HG03442 (cell line): ENCODE data around the gene CEP152.

Experiments used
- ATAC-seq: cut with Tn5 transposase; IDR thresholded peaks from one replicate; pipeline ENCODE4 v1.9.1; 2021; ENCODE audit warnings: mild to moderate bottlenecking, moderate library complexity; ENCODE audit not compliant: unreplicated experiment

The CEP152 gene

DNA sequence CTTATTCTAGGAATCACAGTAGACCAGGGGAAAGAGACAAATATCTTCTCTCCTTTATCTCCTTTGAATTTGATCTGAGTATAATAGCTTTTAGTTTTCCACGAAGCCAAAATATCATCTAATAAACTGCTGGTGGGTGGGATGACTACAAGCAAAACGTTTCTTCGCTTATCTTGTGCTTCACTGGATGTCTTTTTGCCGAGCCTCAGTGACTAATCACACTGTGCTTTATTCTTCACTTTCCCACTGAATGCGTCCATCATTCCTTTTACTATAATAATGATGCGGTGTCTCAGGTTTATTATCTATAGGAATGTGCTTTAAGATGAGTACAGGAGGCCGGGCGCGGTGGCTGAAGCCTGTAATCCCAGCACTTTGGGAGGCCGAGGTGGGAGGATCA, 32.5 kb downstream of the CEP152 start:
- no peak for ATAC-seq

DNA sequence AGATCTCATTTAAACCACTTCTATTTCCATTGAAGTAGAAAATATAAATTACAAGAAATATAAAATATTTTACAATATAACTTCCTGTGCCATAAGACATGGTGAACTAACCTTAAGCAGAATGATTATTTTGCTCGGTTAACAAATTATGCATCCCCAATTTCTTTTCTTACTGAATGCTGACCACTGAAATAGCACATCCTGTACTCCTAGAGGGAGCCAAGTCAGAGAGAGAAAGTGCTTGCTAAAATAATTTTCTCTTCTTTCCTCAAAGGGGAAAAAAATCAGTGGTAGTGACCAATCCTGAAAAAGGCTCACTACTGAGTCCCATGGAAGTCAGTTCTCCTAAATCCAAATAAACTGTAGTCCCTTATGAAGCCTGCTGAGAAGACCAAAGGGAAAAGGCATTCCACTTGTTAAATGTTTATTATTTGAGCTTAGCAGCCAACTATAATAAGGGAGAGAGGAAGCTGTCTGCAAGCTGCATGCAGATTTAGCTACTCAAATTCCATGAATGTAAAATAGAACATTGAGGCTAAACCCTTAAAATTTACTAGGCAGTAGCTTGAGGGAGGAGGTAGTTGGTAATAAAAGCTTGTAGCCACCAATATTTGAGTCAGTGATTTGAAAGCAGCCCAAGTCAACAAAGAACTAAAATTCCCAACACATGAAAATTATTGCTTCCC, 33.1 kb downstream of the CEP152 start:
- ATAC-seq = no peak

- no peak for ATAC-seq
These were observed 35.3 kb downstream of the CEP152 start for GRCh38 chr15:48775546-48775945.

DNA sequence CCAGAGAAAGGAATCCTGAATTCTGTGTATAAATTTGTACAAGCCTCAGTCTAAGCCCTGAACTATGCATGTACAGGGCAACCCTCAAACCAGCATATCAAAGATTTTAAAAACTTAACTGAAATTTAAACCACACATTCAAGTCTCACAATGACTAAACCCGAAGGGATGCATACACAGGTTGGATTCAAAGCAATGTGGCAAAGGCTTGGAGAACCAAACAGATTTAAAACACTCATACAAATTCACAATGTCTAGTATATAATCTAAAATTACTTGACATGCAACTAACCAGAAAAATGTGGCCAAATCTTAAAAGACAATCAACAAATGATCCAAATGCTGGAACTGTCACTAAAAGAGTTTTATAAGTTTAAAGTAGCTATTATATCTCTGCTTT, 36.4 kb downstream of the CEP152 start:
- no peak for ATAC-seq

GRCh38 chr15:48766196-48766595, 44.7 kb downstream of the CEP152 start:
- no peak for ATAC-seq

DNA sequence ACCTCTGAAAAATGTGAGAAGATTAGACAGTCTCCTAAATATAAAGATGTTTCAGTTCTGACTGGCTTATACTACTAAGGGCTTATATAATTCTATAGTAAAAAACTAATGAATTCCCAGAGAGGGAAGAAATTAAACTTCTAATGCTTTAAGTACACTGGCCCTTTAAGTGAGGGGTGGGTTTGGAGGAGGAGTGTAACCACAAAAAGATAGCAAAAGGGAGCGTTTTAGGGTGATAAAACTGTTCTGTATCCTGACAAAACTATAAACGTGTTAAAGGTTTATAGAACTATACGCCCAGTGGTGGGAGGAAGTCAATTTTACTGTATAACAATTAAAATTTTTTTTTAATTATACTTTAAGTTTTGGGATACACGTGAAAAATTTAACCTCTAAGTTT, 45.8 kb downstream of the CEP152 start:
- no peak for ATAC-seq

DNA sequence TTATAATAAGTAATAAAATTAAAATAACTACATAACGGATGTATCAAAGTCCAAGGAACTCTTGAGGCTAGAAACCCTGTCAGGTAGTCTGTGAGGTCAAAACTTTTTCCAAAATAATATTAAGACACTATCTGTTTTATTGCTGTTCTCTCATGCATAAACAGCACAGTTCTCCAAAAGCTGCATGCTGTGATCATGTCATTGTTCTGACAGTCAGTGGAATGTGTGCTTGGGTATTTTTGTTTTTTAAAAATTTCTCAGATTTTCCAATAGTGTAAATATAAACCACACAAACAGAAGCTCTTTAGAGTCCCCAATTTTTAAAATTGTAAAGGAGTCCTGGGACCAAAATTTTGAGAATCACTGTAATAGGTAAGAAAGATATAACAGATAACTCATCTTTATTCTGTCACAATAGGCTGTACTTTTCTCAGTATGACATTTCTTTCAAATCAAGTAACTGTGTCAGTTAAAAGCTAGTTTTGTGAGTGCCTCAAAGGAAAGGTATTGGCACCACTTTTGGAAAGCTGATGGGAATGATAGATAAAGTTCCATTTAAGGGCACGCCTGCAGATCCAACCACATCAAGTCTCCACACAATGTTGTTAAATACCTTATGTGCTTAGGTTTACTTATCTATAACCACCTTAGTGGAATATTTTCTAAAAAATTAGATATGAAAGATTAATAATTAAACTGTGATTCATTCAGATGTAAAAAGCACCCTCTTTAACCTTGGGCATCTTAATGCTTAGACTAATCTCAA, 49.3 kb downstream of the CEP152 start:
- ATAC-seq = no peak

DNA sequence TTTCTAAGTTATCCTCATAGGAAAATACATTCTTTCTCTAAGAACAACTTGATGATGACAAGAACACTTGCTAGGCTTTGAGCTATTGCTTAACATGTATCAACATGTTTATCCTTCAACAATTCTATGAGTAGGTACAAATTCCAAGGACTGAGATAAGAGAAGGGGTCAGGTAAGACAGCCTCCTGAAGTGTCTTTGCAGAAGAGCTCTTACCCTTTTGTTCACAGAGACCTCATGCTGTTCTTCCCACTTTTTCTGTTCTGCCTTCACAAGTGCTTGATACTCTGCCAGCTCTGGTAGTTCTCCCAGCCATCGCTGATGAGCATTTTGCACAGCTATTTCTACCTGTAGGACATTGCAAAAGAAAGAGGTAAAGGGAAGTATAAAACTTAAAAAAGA, 50.9 kb downstream of the CEP152 start:
- ATAC-seq = no peak

- no peak for ATAC-seq
These were observed 53.2 kb downstream of the CEP152 start for GRCh38 chr15:48757661-48758060.

DNA sequence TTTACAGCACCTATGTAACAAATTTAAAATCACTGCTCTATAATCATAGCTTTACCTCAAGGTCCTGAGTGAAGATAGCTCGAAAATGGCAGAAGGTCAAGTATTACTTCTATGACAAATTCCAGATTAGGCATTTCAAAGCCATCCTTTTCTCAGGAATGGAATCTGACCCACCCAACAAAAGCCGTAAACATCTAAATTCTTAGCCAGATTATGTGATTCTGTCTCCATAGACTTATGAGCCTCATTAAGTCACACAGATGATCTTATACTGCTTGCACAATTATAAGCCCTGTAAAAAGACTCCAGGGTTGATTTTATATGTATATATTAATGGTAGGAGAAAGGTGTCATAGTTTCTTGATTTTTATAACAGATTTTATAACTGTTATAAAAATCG, 56.9 kb downstream of the CEP152 start:
- ATAC-seq = no peak

- no peak for ATAC-seq
These were observed 59.3 kb downstream of the CEP152 start for GRCh38 chr15:48751595-48751994.

DNA sequence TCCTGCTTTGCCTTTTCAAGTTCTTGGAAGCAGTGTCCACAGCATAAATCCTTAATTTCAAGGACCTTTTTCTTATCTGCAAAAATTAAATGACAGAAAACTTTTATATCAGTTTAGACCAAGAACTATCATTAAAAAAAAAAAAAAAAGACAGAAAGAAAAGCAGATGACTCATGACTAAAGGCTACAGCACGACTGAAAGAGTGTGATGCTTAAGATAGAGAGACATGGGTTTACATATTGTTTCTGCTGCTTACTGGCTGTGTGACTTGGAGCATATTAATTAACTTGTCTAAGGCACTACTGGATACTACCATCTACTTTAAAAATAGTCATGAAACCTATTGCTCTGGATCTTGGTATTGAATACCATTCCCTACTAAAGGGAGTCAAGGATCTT, 62.3 kb downstream of the CEP152 start:
- no peak for ATAC-seq

DNA sequence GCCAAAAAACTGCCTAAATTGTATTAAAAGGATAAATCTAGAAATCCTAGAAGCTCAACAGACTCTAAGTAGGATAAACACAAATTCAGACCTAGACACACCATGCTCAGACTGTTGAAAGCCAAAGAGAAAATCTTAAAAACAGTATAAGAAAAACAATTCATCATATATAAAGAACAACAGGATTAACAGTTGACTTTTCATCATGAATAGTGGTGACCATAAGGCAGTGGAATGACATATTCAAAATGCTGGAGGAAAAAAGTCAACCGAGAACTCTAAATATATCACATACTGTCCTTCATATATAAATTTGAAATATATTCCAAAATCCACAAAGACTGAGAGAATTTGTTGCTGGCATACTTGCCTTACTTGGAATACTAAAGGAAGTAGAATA, 77.3 kb downstream of the CEP152 start:
- no peak for ATAC-seq

- ATAC-seq = no peak
These were observed 80.4 kb downstream of the CEP152 start for GRCh38 chr15:48730506-48730905.

GRCh38 chr15:48723969-48724368, 86.9 kb downstream of the CEP152 start:
- no peak for ATAC-seq

DNA sequence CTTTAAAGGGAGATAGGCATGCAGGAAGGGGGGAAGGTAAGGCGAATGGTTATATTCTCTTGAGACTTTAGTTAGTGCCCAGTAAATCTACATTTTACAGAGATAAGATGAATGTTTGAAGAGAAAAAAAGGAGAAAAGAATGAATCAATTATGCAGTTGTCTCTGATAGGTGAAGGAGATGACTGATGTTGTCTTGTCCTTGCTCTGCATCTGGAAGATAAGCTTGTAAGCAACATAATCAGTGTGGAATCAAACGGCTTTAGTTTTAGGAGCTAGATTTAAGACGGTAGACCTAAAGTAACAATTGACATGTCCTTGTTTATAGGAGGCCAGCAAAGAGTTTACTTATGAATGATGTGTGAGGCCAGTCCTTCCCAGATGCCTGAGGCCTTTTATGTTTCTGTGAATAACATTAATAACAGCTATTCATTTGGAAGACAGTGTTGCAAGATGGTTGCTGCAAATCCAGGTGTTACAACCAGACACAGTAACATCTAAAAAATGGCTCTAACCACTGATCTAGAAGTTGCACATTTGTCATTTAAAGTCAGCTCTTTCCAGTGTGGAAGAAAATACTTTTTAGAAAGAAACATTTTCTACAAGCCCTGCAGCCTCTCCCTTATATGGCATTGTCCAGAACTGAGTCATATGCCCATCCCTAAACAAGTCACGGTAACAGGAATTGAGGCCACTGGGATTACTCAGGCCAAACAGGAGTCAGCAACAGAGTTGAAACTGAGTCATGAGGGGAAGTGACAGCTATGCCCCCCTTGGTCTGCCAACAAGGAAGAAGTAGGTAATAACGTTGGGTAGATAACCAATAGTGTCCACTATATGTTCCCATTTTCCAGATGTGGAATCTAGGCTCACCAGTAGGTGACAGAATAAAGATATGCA, 87.9 kb downstream of the CEP152 start:
- no peak for ATAC-seq

DNA sequence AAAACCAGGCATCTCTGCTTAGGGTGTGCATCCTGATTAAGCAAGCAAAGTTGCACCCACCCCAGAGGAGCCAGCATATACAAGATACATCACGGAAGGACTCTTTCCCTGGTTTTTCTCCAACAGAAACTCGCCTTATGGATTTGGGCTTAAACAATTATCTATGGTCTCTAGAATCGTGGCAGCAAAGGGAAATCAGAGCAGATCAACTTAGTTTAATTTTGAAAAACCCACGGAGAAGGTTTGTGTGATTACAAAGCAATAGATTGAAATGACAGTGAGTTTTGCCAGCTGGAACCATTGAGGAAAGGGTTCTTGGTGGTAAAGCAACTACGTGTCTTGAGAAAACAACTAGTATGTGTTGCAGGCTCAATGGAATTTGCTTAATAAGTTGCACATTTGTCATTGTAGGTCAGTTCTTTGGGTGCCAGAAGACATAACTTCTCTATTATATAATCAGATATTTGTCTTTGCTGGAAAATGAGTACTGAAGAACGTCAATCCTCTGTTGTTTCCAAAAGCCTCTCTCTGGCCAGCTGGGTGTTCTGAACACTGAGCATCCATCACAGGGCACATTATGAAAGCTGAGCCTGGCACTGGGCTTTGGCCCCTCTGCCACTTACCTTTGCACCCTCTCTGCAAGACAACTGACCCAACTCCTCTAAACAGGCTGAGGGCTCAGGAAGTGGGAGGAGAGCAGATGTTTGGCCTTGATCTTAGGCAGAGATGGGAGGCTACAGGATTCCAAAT, 89.6 kb downstream of the CEP152 start:
- no peak for ATAC-seq

DNA sequence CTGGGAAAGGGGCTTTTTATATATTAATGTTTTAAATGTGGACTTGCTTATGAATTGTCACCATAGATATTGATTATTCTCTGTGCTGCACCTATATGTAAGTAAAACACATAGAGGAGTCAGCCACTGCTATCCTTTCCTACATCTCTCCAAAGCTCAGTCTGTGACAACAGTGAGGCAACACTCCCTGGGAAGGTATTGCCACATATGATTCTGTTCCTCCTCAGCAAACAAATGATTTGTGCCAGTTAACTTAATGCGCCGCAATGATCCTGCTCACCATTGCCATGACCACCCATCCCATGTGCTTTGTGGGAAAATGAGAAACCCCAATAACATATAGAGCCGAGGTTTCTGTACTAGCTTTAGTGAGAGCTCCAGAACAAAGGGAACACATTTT, 90.2 kb downstream of the CEP152 start:
- ATAC-seq = no peak

- no peak for ATAC-seq
These were observed 91.2 kb downstream of the CEP152 start for GRCh38 chr15:48719668-48720067.

GRCh38 chr15:48718646-48719045, 92.2 kb downstream of the CEP152 start:
- ATAC-seq = no peak

GRCh38 chr15:48717458-48717857, 93.4 kb downstream of the CEP152 start:
- ATAC-seq = no peak
